Prostate gland (tissue), 2 donors: ENCODE results near the gene HHIPL1. TPM values are rescaled to one million over a fixed set of nuclear protein-coding genes. Genes with fewer than 3 reads are reported as not detected.

Experiments used
- DNase-seq: peaks from one replicate; pipeline ENCODE4 v3.0.0-alpha.2; 2019; ENCODE audit warnings: low spot score
- H3K27ac ChIP-seq, 2 donors: fragments of 200-600 bp; sonication (generic); 2 replicates each; pipeline ENCODE4 v1.5.1; 2017 to 2019
- H3K27me3 ChIP-seq: fragments of 200-600 bp; sonication (generic); replicated peaks from 2 replicates; pipeline ENCODE4 v1.5.1; 2019; ENCODE audit not compliant: insufficient read depth
- H3K36me3 ChIP-seq, 2 donors: fragments of 200-600 bp; sonication (generic); 1 replicate in 1 of 2; 2 replicates in 1 of 2; pipeline versions ENCODE4 v1.5.1 to v1.8.1; 2017 to 2019
- H3K4me1 ChIP-seq: fragments of 200-600 bp; sonication (generic); replicated peaks from 2 replicates; pipeline ENCODE4 v1.5.1; 2019
- H3K4me3 ChIP-seq, 2 donors: fragments of 200-600 bp; sonication (generic); 2 replicates each; pipeline ENCODE4 v1.5.1; 2017 to 2019
- H3K9me3 ChIP-seq: fragments of 200-600 bp; sonication (generic); 2 replicates; pipeline ENCODE4 v1.5.1; 2017
- POLR2A ChIP-seq: fragments of 450-650 bp; IDR thresholded peaks from one replicate; pipeline ENCODE4 v1.6.1; 2016; ENCODE audit warnings: antibody characterized with exemption, mild to moderate bottlenecking
- POLR2AphosphoS5 ChIP-seq: sonication (generic); formaldehyde crosslinking; IDR thresholded peaks from one replicate; pipeline ENCODE4 v1.6.1; 2017; ENCODE audit warnings: antibody characterized with exemption
- WGBS: methylation state at CpG from one replicate; pipeline ENCODE4 v1.1.5; 2018; 5-methylcytosine and 5-hydroxymethylcytosine counted together
- intact Hi-C: fragments of 100-400 bp; cut with DNase I; formaldehyde crosslinking; loops from one replicate; pipeline ENCODE4 v1.14.2; 2022
- total RNA-seq, 2 donors: library from RNA; depleted of rRNA; stranded (reverse); fragments of >200 nt; gene quantifications; one replicate each; pipeline ENCODE4 v1.1.0, GENCODE V29; 2016
- TF ChIP-seq, protein P1 (sequence below), 4 experiments: fragments of 200-600 bp in 2 of 4; fragments of 450-650 bp in 2 of 4; sonication (generic) in 2 of 4; IDR thresholded peaks; 1 replicate in 3 of 4; 2 replicates in 1 of 4; pipeline ENCODE4 v1.5.1; 2016 to 2019; ENCODE audit warnings: antibody characterized with exemption in 4 of 4, mild to moderate bottlenecking in 2 of 4, moderate library complexity in 2 of 4

HHIPL1 gene
- total RNA-seq, 2 donors from 2014 or later = 2.8 to 4.5 TPM

DNA sequence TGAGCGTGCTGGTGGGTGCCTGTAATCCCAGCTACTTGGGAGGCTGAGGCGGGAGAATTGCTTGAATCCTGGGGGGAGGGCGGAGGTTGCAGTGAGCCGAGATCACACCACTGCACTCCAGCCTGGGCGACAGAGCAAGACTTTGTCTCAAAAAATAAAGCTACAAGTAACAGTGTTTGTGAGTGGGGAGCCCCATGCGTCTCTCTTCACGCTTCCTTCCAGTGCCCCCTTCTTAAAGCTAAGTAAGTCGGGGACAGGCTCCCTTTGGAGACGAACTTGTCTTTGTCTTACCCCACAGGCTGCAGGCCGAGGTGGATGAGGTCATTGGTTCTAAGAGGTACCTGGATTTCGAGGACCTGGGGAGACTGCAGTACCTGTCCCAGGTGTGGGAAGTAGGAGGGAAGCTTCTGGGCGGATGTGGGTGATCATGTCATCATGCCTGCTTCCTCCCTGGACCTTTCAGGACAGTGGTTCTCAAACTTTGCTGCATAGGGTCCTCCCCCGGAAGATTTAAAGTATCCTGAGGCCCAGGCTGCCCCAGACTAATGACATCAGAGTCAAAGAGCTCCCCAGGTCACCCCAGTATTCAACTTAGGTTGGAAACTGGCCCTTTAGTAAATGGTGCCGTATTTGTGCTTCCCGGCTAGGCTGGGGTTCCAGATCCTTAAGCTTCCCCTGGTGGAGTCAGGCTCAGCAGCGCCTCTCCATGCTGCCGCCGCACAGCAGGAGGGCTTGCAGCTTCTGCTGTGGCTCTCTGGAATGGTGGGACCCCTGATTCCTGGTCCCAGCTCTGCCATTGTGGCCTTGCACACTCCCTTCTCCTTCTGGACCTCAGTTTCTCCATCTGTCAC lies 76.2 kb downstream of the HHIPL1 start:
- H3K4me3 ChIP-seq = no peak overlapping the region
- intact Hi-C loops = no loop called here
- no peaks in the 10 kb centered on the region for H3K36me3 ChIP-seq
- H3K9me3 ChIP-seq = no peaks in the 10 kb centered on the region
- no peak overlapping the region for H3K27ac ChIP-seq
- 98% methylated on average over 18 of the region's 18 CpGs for WGBS
- TF ChIP-seq, protein P1, sequence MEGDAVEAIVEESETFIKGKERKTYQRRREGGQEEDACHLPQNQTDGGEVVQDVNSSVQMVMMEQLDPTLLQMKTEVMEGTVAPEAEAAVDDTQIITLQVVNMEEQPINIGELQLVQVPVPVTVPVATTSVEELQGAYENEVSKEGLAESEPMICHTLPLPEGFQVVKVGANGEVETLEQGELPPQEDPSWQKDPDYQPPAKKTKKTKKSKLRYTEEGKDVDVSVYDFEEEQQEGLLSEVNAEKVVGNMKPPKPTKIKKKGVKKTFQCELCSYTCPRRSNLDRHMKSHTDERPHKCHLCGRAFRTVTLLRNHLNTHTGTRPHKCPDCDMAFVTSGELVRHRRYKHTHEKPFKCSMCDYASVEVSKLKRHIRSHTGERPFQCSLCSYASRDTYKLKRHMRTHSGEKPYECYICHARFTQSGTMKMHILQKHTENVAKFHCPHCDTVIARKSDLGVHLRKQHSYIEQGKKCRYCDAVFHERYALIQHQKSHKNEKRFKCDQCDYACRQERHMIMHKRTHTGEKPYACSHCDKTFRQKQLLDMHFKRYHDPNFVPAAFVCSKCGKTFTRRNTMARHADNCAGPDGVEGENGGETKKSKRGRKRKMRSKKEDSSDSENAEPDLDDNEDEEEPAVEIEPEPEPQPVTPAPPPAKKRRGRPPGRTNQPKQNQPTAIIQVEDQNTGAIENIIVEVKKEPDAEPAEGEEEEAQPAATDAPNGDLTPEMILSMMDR (IDR thresholded peaks at IDR 0.05) = no peak
- TF ChIP-seq POLR2AphosphoS5 (no peak), POLR2A (no peak)
- H3K4me1 ChIP-seq = no peaks in the 10 kb centered on the region
- no peak for DNase-seq
- no peaks in the 10 kb centered on the region for H3K27me3 ChIP-seq

DNA sequence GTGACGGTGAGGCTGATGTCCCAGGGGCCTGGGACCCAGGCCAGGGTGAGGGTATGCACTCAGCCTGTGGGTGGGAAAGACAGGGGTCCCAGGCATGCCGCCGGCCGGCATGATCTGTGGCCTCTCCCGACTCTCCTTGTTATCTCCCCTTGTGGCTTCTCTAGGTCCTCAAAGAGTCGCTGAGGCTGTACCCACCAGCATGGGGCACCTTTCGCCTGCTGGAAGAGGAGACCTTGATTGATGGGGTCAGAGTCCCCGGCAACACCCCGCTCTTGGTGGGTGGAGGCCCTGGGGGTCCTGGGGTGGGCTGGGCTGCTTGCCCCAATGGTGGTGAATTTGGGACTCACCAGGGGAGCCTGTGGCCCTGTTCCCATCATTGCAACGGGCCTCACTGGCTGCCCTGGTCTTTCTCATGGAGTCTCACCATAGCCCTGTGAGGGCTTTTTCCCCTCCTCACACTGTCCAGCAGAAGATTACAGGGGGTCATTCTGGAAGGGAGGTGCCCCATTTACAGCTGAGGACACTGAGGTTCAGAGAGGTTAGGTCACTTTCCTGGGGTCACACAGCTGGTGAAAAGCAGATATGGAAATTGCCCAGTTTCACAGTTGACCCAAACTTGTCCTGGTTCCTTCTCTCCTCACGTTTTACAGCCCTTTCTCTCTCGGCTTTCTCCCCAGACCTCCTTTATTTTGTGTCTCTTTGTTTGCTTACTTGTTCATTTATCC lies 77.0 kb downstream of the HHIPL1 start:
- Histone ChIP-seq H3K9me3 (no peaks in the 10 kb centered on the region), H3K4me3 (no peak overlapping the region), H3K4me1 (no peaks in the 10 kb centered on the region), H3K27me3 (no peaks in the 10 kb centered on the region), H3K27ac (no peak overlapping the region), H3K36me3 (no peaks in the 10 kb centered on the region)
- DNase-seq = no peak
- WGBS = 85% methylated on average over 12 of the region's 12 CpGs
- TF ChIP-seq POLR2A (no peak), POLR2AphosphoS5 (no peak)
- TF ChIP-seq, protein P1 (IDR thresholded peaks at IDR 0.05) = no peak
- intact Hi-C loops = no loop called here

DNA sequence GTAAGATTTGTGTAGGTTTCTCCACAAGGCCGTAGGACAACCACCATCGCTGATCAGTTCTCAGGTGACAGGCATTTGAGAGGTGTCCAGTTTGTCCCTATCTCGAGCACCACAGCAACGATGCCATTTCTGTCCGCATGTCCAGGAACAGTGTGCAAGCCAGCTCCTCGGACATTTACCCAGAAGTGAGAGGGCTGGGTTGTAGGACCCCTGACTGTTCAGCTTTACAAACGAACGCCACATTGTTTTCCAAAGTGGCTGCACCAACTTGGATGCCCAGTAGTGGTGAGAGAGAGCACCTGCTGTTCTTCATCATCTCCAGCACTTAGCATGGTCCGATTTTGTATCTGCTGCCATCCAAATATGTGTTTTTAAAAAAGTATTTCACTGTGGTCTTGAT lies 77.8 kb downstream of the HHIPL1 start:
- no peak overlapping the region for H3K27ac ChIP-seq
- H3K27me3 ChIP-seq = no peaks in the 10 kb centered on the region
- TF ChIP-seq, protein P1 (IDR thresholded peaks at IDR 0.05) = no peak
- no peak for TF ChIP-seq POLR2A
- TF ChIP-seq POLR2AphosphoS5 = no peak
- no peak overlapping the region for H3K4me3 ChIP-seq
- no peaks in the 10 kb centered on the region for H3K9me3 ChIP-seq
- H3K36me3 ChIP-seq = no peaks in the 10 kb centered on the region
- H3K4me1 ChIP-seq = no peaks in the 10 kb centered on the region
- intact Hi-C loops = no loop called here
- 96% methylated on average over 9 of the region's 9 CpGs for WGBS
- DNase-seq = no peak

DNA sequence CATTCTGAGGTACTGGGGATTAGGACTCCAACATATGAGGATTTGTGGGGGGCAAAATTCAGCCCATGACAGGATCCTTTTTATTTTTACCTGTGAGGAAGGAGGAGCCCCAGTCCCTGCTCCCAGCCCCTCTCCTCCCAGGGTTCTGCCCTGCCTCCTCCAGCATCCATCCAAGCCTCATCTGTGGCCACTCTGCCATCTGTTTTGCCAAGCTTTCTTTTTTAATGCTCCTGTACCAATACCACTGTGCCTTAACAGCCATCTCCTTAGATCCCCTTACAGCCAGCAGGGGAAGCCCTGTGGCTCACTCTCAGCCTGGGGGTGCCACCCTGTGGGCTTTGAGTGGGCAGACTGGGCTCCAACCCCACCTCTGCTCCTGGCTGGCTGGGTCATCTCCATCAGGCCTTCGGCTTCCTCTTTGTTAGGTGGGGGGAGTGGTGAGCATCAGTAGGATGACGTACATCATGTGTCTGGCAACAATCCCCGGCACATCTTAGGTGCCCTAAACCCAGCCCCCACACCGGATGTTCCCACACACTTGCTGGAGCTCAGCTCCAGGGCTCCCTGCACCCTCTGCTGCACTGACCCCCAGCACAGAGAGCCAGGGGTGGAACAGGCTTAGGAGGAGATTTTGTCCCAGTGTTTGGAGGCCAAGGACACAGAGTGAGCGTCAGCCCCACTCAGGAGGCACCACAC lies 79.4 kb downstream of the HHIPL1 start:
- no peak overlapping the region for H3K4me3 ChIP-seq
- TF ChIP-seq POLR2A (no peak), POLR2AphosphoS5 (no peak)
- TF ChIP-seq, protein P1 (IDR thresholded peaks at IDR 0.05) = no peak
- no peaks in the 10 kb centered on the region for H3K36me3 ChIP-seq
- H3K27me3 ChIP-seq = no peaks in the 10 kb centered on the region
- DNase-seq = no peak
- intact Hi-C loops = no loop called here
- 69% methylated on average over 5 of the region's 5 CpGs for WGBS
- no peaks in the 10 kb centered on the region for H3K4me1 ChIP-seq
- no peak overlapping the region for H3K27ac ChIP-seq
- no peaks in the 10 kb centered on the region for H3K9me3 ChIP-seq
